Mesenchymal stem cell (in vitro differentiated cells and primary cell): ENCODE measurements around the gene ABCC4.

Source experiments
- DNase-seq: peaks from one replicate; pipeline ENCODE4 v3.0.0-alpha.2; 2013
- H2AFZ ChIP-seq: one replicate; pipeline ENCODE4 v1.6.1; 2013; ENCODE audit warnings: low read depth, mild to moderate bottlenecking, control low read depth, inconsistent platforms, low read length, moderate library complexity
- H2AK5ac ChIP-seq: 2 replicates; pipeline ENCODE4 v1.6.1; 2013; ENCODE audit warnings: low read length, moderate library complexity, mild to moderate bottlenecking, inconsistent platforms; ENCODE audit not compliant: severe bottlenecking
- H2BK120ac ChIP-seq: one replicate; pipeline ENCODE4 v1.6.1; 2013; ENCODE audit warnings: low read depth, mild to moderate bottlenecking, inconsistent platforms, low read length, moderate library complexity
- H2BK12ac ChIP-seq, 2 experiments: one replicate each; pipeline ENCODE4 v1.6.1; 2013; ENCODE audit warnings: inconsistent platforms in 2 of 2, low read length in 2 of 2, mild to moderate bottlenecking in 2 of 2, moderate library complexity in 2 of 2, control low read depth in 1 of 2
- H2BK15ac ChIP-seq: one replicate; pipeline ENCODE4 v1.6.1; 2013; ENCODE audit warnings: mild to moderate bottlenecking, low read depth, inconsistent platforms; ENCODE audit not compliant: poor library complexity, severe bottlenecking
- H2BK5ac ChIP-seq: 2 replicates; pipeline ENCODE4 v1.6.1; 2013; ENCODE audit warnings: low read depth, mild to moderate bottlenecking, low read length, control low read depth, inconsistent platforms; ENCODE audit not compliant: poor library complexity, severe bottlenecking
- H3K14ac ChIP-seq, 2 experiments: one replicate each; pipeline ENCODE4 v1.6.1; 2013; ENCODE audit warnings: inconsistent platforms in 2 of 2, low read length in 2 of 2, control low read depth in 1 of 2, mild to moderate bottlenecking in 1 of 2, moderate library complexity in 1 of 2
- H3K18ac ChIP-seq, 2 experiments: one replicate each; pipeline ENCODE4 v1.6.1; 2013; ENCODE audit warnings: inconsistent platforms in 2 of 2, low read length in 2 of 2, control low read depth in 1 of 2, low read depth in 1 of 2, mild to moderate bottlenecking in 1 of 2
- H3K23ac ChIP-seq, 2 experiments: one replicate each; pipeline ENCODE4 v1.6.1; 2013; ENCODE audit warnings: inconsistent platforms in 2 of 2, low read length in 2 of 2, mild to moderate bottlenecking in 2 of 2, moderate library complexity in 2 of 2, control low read depth in 1 of 2
- H3K27ac ChIP-seq: 2 replicates; pipeline ENCODE4 v1.5.1; 2013; ENCODE audit warnings: mild to moderate bottlenecking, moderate library complexity, low read length, control low read depth, inconsistent platforms; ENCODE audit not compliant: poor library complexity, severe bottlenecking
- H3K27me3 ChIP-seq, 2 experiments: 2 replicates each; pipeline versions ENCODE4 v1.6.1 to v1.7.0; 2013; ENCODE audit warnings: low read length in 2 of 2, mild to moderate bottlenecking in 2 of 2, moderate library complexity in 2 of 2, control low read depth in 1 of 2, inconsistent platforms in 1 of 2; ENCODE audit not compliant: control insufficient read depth in 1 of 2, insufficient read depth in 1 of 2
- H3K36me3 ChIP-seq, 2 experiments: 2 replicates each; pipeline versions ENCODE4 v1.6.1 to v1.7.0; 2013; ENCODE audit warnings: low read length in 2 of 2, control low read depth in 1 of 2, inconsistent platforms in 1 of 2, low read depth in 1 of 2, mild to moderate bottlenecking in 1 of 2; ENCODE audit not compliant: insufficient read depth in 2 of 2, control insufficient read depth in 1 of 2
- H3K4ac ChIP-seq, 2 experiments: one replicate each; pipeline ENCODE4 v1.6.1; 2013; ENCODE audit warnings: inconsistent platforms in 2 of 2, low read length in 2 of 2, mild to moderate bottlenecking in 2 of 2, moderate library complexity in 2 of 2, control low read depth in 1 of 2, low read depth in 1 of 2
- H3K4me1 ChIP-seq: 2 replicates; pipeline ENCODE4 v1.6.1; 2013; ENCODE audit warnings: low read depth, low read length, control low read depth; ENCODE audit not compliant: control insufficient read depth, insufficient read depth
- H3K4me2 ChIP-seq: 2 replicates; pipeline ENCODE4 v1.6.1; 2013; ENCODE audit warnings: low read length, mild to moderate bottlenecking, inconsistent platforms; ENCODE audit not compliant: poor library complexity, severe bottlenecking
- H3K4me3 ChIP-seq, 2 experiments: 2 replicates each; pipeline versions ENCODE4 v1.5.1 to v1.7.0; 2013; ENCODE audit warnings: low read length in 2 of 2, mild to moderate bottlenecking in 2 of 2, control low read depth in 1 of 2, low read depth in 1 of 2; ENCODE audit not compliant: insufficient read depth in 1 of 2
- H3K79me1 ChIP-seq: replicated peaks from 2 replicates; pipeline ENCODE4 v1.6.1; 2013; ENCODE audit warnings: mild to moderate bottlenecking, control low read depth, low read length, inconsistent platforms; ENCODE audit not compliant: poor library complexity, severe bottlenecking
- H3K9ac ChIP-seq: 2 replicates; pipeline ENCODE4 v1.7.0; 2013; ENCODE audit warnings: mild to moderate bottlenecking, low read length, moderate library complexity
- H3K9me3 ChIP-seq: 2 replicates; pipeline ENCODE4 v1.7.0; 2013; ENCODE audit warnings: mild to moderate bottlenecking, low read length; ENCODE audit not compliant: control insufficient read depth
- H4K8ac ChIP-seq: one replicate; pipeline ENCODE4 v1.6.1; 2013; ENCODE audit warnings: inconsistent platforms, mild to moderate bottlenecking, low read length, moderate library complexity
- H4K91ac ChIP-seq: one replicate; pipeline ENCODE4 v1.6.1; 2013; ENCODE audit warnings: mild to moderate bottlenecking, low read length, inconsistent platforms
- WGBS: methylation state at CpG from one replicate; pipeline ENCODE4 v1.1.7; 2013; ENCODE audit warnings: mixed read lengths; 5-methylcytosine and 5-hydroxymethylcytosine counted together

ABCC4 gene

GRCh38 chr13:95160112-95160906 lies 140.9 kb downstream of the ABCC4 start:
- Histone ChIP-seq H3K4me1 (no peaks in the 10 kb centered on the region), H4K91ac (no peak overlapping the region), H3K23ac (no peak overlapping the region), H3K27ac (no peak overlapping the region), H3K4me3 (no peak overlapping the region), H3K9ac (no peak overlapping the region), H3K27me3 (no peaks in the 10 kb centered on the region), H4K8ac (peak overlapping the region; percentile 42), H3K14ac (no peak overlapping the region), H3K79me1 (peaks cover 11% of the 10 kb centered on the region), H2BK15ac (no peak overlapping the region), H2BK120ac (no peak overlapping the region), H2BK12ac (no peak overlapping the region), H2AFZ (no peak overlapping the region), H3K36me3 (peaks cover 25 to 39% of the 10 kb centered on the region in 2 experiments), H2BK5ac (no peak overlapping the region), H3K4ac (no peak overlapping the region), H3K4me2 (no peak overlapping the region), H3K9me3 (no peaks in the 10 kb centered on the region), H2AK5ac (no peak overlapping the region), H3K18ac (peak overlapping the region in 1 of 2 experiments; percentile 77)
- 80% methylated on average over 3 of the region's 4 CpGs for WGBS
- peak; percentile 81 for DNase-seq

GRCh38 chr13:95159458-95159857 lies 141.8 kb downstream of the ABCC4 start:
- Histone ChIP-seq H3K4me3 (no peak overlapping the region), H3K18ac (no peak overlapping the region), H3K14ac (no peak overlapping the region), H3K9me3 (no peaks in the 10 kb centered on the region), H3K23ac (no peak overlapping the region), H3K4me2 (no peak overlapping the region), H3K36me3 (peaks cover 21 to 32% of the 10 kb centered on the region in 2 experiments), H2BK120ac (no peak overlapping the region), H2AK5ac (no peak overlapping the region), H2BK5ac (no peak overlapping the region), H3K27me3 (no peaks in the 10 kb centered on the region), H2BK15ac (no peak overlapping the region), H2BK12ac (no peak overlapping the region), H3K4ac (no peak overlapping the region), H3K4me1 (no peaks in the 10 kb centered on the region), H3K79me1 (peaks cover 14% of the 10 kb centered on the region), H3K9ac (no peak overlapping the region), H3K27ac (no peak overlapping the region), H4K8ac (no peak overlapping the region), H2AFZ (no peak overlapping the region), H4K91ac (no peak overlapping the region)
- no peak for DNase-seq
- WGBS = 97% methylated on average over 5 of the region's 6 CpGs

GRCh38 chr13:95156208-95156607 lies 145.0 kb downstream of the ABCC4 start:
- Histone ChIP-seq H2BK5ac (no peak overlapping the region), H3K4me1 (no peaks in the 10 kb centered on the region), H2AK5ac (no peak overlapping the region), H2BK120ac (no peak overlapping the region), H4K91ac (no peak overlapping the region), H3K9me3 (no peaks in the 10 kb centered on the region), H4K8ac (no peak overlapping the region), H3K9ac (no peak overlapping the region), H2BK15ac (no peak overlapping the region), H3K4me3 (no peak overlapping the region), H3K36me3 (peaks cover 16 to 21% of the 10 kb centered on the region in 2 experiments), H3K14ac (no peak overlapping the region), H3K23ac (no peak overlapping the region), H3K18ac (no peak overlapping the region), H3K4ac (no peak overlapping the region), H3K79me1 (peaks cover 10% of the 10 kb centered on the region), H2AFZ (no peak overlapping the region), H3K27ac (no peak overlapping the region), H3K4me2 (no peak overlapping the region), H2BK12ac (no peak overlapping the region), H3K27me3 (no peaks in the 10 kb centered on the region)
- no peak for DNase-seq
- WGBS = 82% methylated on average over 3 of the region's 3 CpGs

- H3K18ac ChIP-seq = no peak overlapping the region
- no peak overlapping the region for H4K91ac ChIP-seq
- H2BK120ac ChIP-seq = no peak overlapping the region
- H3K4me1 ChIP-seq = no peaks in the 10 kb centered on the region
- no peak overlapping the region for H3K4ac ChIP-seq
- H3K23ac ChIP-seq = no peak overlapping the region
- no peak overlapping the region for H2BK15ac ChIP-seq
- no peak overlapping the region for H2BK5ac ChIP-seq
- H2BK12ac ChIP-seq = no peak overlapping the region
- 58% methylated on average over 2 of the region's 3 CpGs for WGBS
- H2AFZ ChIP-seq = no peak overlapping the region
- no peak overlapping the region for H3K4me2 ChIP-seq
- H3K9me3 ChIP-seq = no peaks in the 10 kb centered on the region
- H3K14ac ChIP-seq = no peak overlapping the region
- peaks cover 10% of the 10 kb centered on the region for H3K79me1 ChIP-seq
- H3K4me3 ChIP-seq = no peak overlapping the region
- no peak overlapping the region for H4K8ac ChIP-seq
- H3K9ac ChIP-seq = no peak overlapping the region
- H3K36me3 ChIP-seq = peaks cover 14 to 18% of the 10 kb centered on the region in 2 experiments
- no peak overlapping the region for H2AK5ac ChIP-seq
- H3K27me3 ChIP-seq = no peaks in the 10 kb centered on the region
- no peak for DNase-seq
- H3K27ac ChIP-seq = no peak overlapping the region
Observed at GRCh38 chr13:95155504-95155903, 145.7 kb downstream of the ABCC4 start.
